HG02588 (cell line): ENCODE data around the gene SRRT.
"Not testable (repeated sequence)": the region's sequence is repeated elsewhere in the genome, so short reads cannot be mapped to it uniquely, and the experiment has no call there.

Experiments used
- ATAC-seq: cut with Tn5 transposase; IDR thresholded peaks from one replicate; pipeline ENCODE4 v1.9.1; 2021; ENCODE audit warnings: mild to moderate bottlenecking, moderate library complexity; ENCODE audit not compliant: unreplicated experiment

Gene SRRT

GRCh38 chr7:100854146-100854895 lies 20.6 kb upstream of the SRRT start:
- ATAC-seq: no peak

- not testable (repeated sequence) for ATAC-seq
Measured at GRCh38 chr7:100854899-100855298, 20.0 kb upstream of the SRRT start.

GRCh38 chr7:100855515-100855914 lies 19.4 kb upstream of the SRRT start:
- no peak for ATAC-seq

- ATAC-seq: no peak
Measured at GRCh38 chr7:100856871-100857282, 18.0 kb upstream of the SRRT start.

GRCh38 chr7:100859856-100860255 lies 15.0 kb upstream of the SRRT start:
- ATAC-seq: no peak

GRCh38 chr7:100860702-100861615 lies 13.9 kb upstream of the SRRT start:
- ATAC-seq: no peak

- ATAC-seq: no peak
Measured at GRCh38 chr7:100861616-100861985, 13.3 kb upstream of the SRRT start.

GRCh38 chr7:100863406-100863950 lies 11.4 kb upstream of the SRRT start:
- no peak for ATAC-seq

- no peak for ATAC-seq
Measured at GRCh38 chr7:100864263-100864845, 10.5 kb upstream of the SRRT start.

GRCh38 chr7:100865372-100865911 lies 9.5 kb upstream of the SRRT start:
- ATAC-seq: no peak

- no peak for ATAC-seq
Measured at GRCh38 chr7:100865938-100866728, 8.8 kb upstream of the SRRT start.

- ATAC-seq: no peak
Measured at GRCh38 chr7:100866729-100867039, 8.2 kb upstream of the SRRT start.

- peak; percentile 41 for ATAC-seq
Measured at GRCh38 chr7:100867040-100867775, 7.7 kb upstream of the SRRT start, which contains the start of gene TRIP6. Gene TRIP6 (plus strand): TSS chr7:100867387. CDS start chr7:100867498, 111 bp downstream.

GRCh38 chr7:100867776-100868485 lies 7.0 kb upstream of the SRRT start:
- peak; percentile 13 for ATAC-seq

GRCh38 chr7:100873599-100874299 lies 1.2 kb upstream of the SRRT start:
- ATAC-seq: no peak

- ATAC-seq: no peak
Measured at GRCh38 chr7:100874300-100874576, 665 bp upstream of the SRRT start.

- ATAC-seq: peak; percentile 35
Measured at GRCh38 chr7:100875356-100875751, 451 bp downstream of the SRRT start.

GRCh38 chr7:100878013-100878412 lies 3.1 kb downstream of the SRRT start:
- no peak for ATAC-seq

- ATAC-seq: no peak
Measured at GRCh38 chr7:100878685-100879084, 3.8 kb downstream of the SRRT start.
